ENCODE measurements around the gene ARGFX.

ARGFX gene

GRCh38 chr3:121567649-121568048 is at the start of gene ARGFX:
Gene ARGFX, plus strand, starts transcription at chr3:121567949. Its CDS starts 2,765 bp downstream, at chr3:121570714.
- Histone ChIP-seq H3K4me3 (ENCODE audit: low read depth, low read length) (no peak within 1 kb of the TSS), H2AFZ (ENCODE audit: low read length, unreplicated experiment) (no peak within 1 kb of the TSS), H3K4me1 (ENCODE audit: control insufficient read depth, insufficient read depth, low read length, unreplicated experiment) (no peaks in the 10 kb centered on the region), H3K27me3 (ENCODE audit: insufficient read depth, low read length) (no peaks in the 10 kb centered on the region), H3K79me2 (ENCODE audit: control insufficient read depth, insufficient read depth, low read length, unreplicated experiment) (no peaks in the 10 kb centered on the region), H3K27ac (ENCODE audit: low read depth, low read length) (no peak within 1 kb of the TSS), H3K36me3 (ENCODE audit: insufficient read depth, low read length) (no peaks in the 10 kb centered on the region)

GRCh38 chr3:121517953-121518655 is 49.6 kb upstream of the ARGFX start:
- H3K36me3 ChIP-seq (ENCODE audit: insufficient read depth, low read length), result peaks cover 23% of the 10 kb centered on the region

GRCh38 chr3:121520510-121520909 is 47.2 kb upstream of the ARGFX start:
- H3K36me3 ChIP-seq (ENCODE audit: insufficient read depth, low read length), result peaks cover 23% of the 10 kb centered on the region
- no peaks in the 10 kb centered on the region for H3K27me3 ChIP-seq (ENCODE audit: insufficient read depth, low read length)
- no peak overlapping the region for H2AFZ ChIP-seq (ENCODE audit: low read length, unreplicated experiment)
- H3K27ac ChIP-seq (ENCODE audit: low read depth, low read length), result no peak overlapping the region
- peaks cover 11% of the 10 kb centered on the region for H3K4me1 ChIP-seq (ENCODE audit: control insufficient read depth, insufficient read depth, low read length, unreplicated experiment)
- no peak overlapping the region for H3K4me3 ChIP-seq (ENCODE audit: low read depth, low read length)
- H3K79me2 ChIP-seq (ENCODE audit: control insufficient read depth, insufficient read depth, low read length, unreplicated experiment), result no peaks in the 10 kb centered on the region

More at GRCh38 chr3:121517953-121518655, 49.6 kb upstream of the ARGFX start:
- Histone ChIP-seq H3K4me1 (ENCODE audit: control insufficient read depth, insufficient read depth, low read length, unreplicated experiment) (peaks cover 11% of the 10 kb centered on the region), H3K27ac (ENCODE audit: low read depth, low read length) (peak overlapping the region; percentile 3; the same call in 1 of the 2 replicates), H3K27me3 (ENCODE audit: insufficient read depth, low read length) (no peaks in the 10 kb centered on the region), H2AFZ (ENCODE audit: low read length, unreplicated experiment) (peak overlapping the region; percentile 59), H3K4me3 (ENCODE audit: low read depth, low read length) (no peak overlapping the region), H3K79me2 (ENCODE audit: control insufficient read depth, insufficient read depth, low read length, unreplicated experiment) (no peaks in the 10 kb centered on the region)

GRCh38 chr3:121529308-121529707 is 38.4 kb upstream of the ARGFX start:
- no peak overlapping the region for H3K4me3 ChIP-seq (ENCODE audit: low read depth, low read length)
- H3K27me3 ChIP-seq (ENCODE audit: insufficient read depth, low read length), result no peaks in the 10 kb centered on the region
- peaks cover 14% of the 10 kb centered on the region for H3K36me3 ChIP-seq (ENCODE audit: insufficient read depth, low read length)
- no peak overlapping the region for H3K27ac ChIP-seq (ENCODE audit: low read depth, low read length)
- H2AFZ ChIP-seq (ENCODE audit: low read length, unreplicated experiment), result peak overlapping the region; percentile 62
- H3K4me1 ChIP-seq (ENCODE audit: control insufficient read depth, insufficient read depth, low read length, unreplicated experiment), result no peaks in the 10 kb centered on the region
- no peaks in the 10 kb centered on the region for H3K79me2 ChIP-seq (ENCODE audit: control insufficient read depth, insufficient read depth, low read length, unreplicated experiment)

- no peak overlapping the region for H3K27ac ChIP-seq (ENCODE audit: low read depth, low read length)
- H3K27me3 ChIP-seq (ENCODE audit: insufficient read depth, low read length), result no peaks in the 10 kb centered on the region
- H3K36me3 ChIP-seq (ENCODE audit: insufficient read depth, low read length), result peaks cover 16% of the 10 kb centered on the region
- no peaks in the 10 kb centered on the region for H3K4me1 ChIP-seq (ENCODE audit: control insufficient read depth, insufficient read depth, low read length, unreplicated experiment)
- peak overlapping the region; percentile 7 for H2AFZ ChIP-seq (ENCODE audit: low read length, unreplicated experiment)
- no peaks in the 10 kb centered on the region for H3K79me2 ChIP-seq (ENCODE audit: control insufficient read depth, insufficient read depth, low read length, unreplicated experiment)
- H3K4me3 ChIP-seq (ENCODE audit: low read depth, low read length), result no peak overlapping the region
These were observed 36.5 kb upstream of the ARGFX start for GRCh38 chr3:121531269-121531668.

- H3K4me1 ChIP-seq (ENCODE audit: control insufficient read depth, insufficient read depth, low read length, unreplicated experiment), result no peaks in the 10 kb centered on the region
- H3K36me3 ChIP-seq (ENCODE audit: insufficient read depth, low read length), result peaks cover 5% of the 10 kb centered on the region
- peaks cover 41% of the 10 kb centered on the region for H3K79me2 ChIP-seq (ENCODE audit: control insufficient read depth, insufficient read depth, low read length, unreplicated experiment)
- no peak overlapping the region for H3K27ac ChIP-seq (ENCODE audit: low read depth, low read length)
- H3K27me3 ChIP-seq (ENCODE audit: insufficient read depth, low read length), result no peaks in the 10 kb centered on the region
- no peak overlapping the region for H2AFZ ChIP-seq (ENCODE audit: low read length, unreplicated experiment)
- H3K4me3 ChIP-seq (ENCODE audit: low read depth, low read length), result no peak overlapping the region
These were observed 24.8 kb upstream of the ARGFX start for GRCh38 chr3:121542924-121543323.

- Histone ChIP-seq H3K79me2 (ENCODE audit: control insufficient read depth, insufficient read depth, low read length, unreplicated experiment) (peaks cover 36% of the 10 kb centered on the region), H3K4me1 (ENCODE audit: control insufficient read depth, insufficient read depth, low read length, unreplicated experiment) (no peaks in the 10 kb centered on the region), H3K36me3 (ENCODE audit: insufficient read depth, low read length) (no peaks in the 10 kb centered on the region), H3K4me3 (ENCODE audit: low read depth, low read length) (peak overlapping the region; percentile 90), H3K27me3 (ENCODE audit: insufficient read depth, low read length) (no peaks in the 10 kb centered on the region), H2AFZ (ENCODE audit: low read length, unreplicated experiment) (peak overlapping the region; percentile 63), H3K27ac (ENCODE audit: low read depth, low read length) (peak overlapping the region; percentile 31; the same call in 1 of the 2 replicates)
These were observed 22.6 kb upstream of the ARGFX start for GRCh38 chr3:121545049-121545573.

GRCh38 chr3:121545574-121546455 is 21.9 kb upstream of the ARGFX start, which contains the start of gene POLQ:
Gene POLQ, minus strand, starts transcription at chr3:121545988. Its CDS starts 111 bp downstream, at chr3:121545877.
- Histone ChIP-seq H3K4me3 (ENCODE audit: low read depth, low read length) (peak within 1 kb of the TSS; percentile 90), H3K27ac (ENCODE audit: low read depth, low read length) (peak within 1 kb of the TSS; percentile 40), H3K79me2 (ENCODE audit: control insufficient read depth, insufficient read depth, low read length, unreplicated experiment) (peaks cover 36% of the 10 kb centered on the region), H3K27me3 (ENCODE audit: insufficient read depth, low read length) (no peaks in the 10 kb centered on the region), H3K36me3 (ENCODE audit: insufficient read depth, low read length) (no peaks in the 10 kb centered on the region), H3K4me1 (ENCODE audit: control insufficient read depth, insufficient read depth, low read length, unreplicated experiment) (no peaks in the 10 kb centered on the region), H2AFZ (ENCODE audit: low read length, unreplicated experiment) (peak within 1 kb of the TSS; percentile 100)

- Histone ChIP-seq H3K27me3 (ENCODE audit: insufficient read depth, low read length) (no peaks in the 10 kb centered on the region), H3K4me1 (ENCODE audit: control insufficient read depth, insufficient read depth, low read length, unreplicated experiment) (no peaks in the 10 kb centered on the region), H3K36me3 (ENCODE audit: insufficient read depth, low read length) (no peaks in the 10 kb centered on the region), H3K27ac (ENCODE audit: low read depth, low read length) (no peak overlapping the region), H3K79me2 (ENCODE audit: control insufficient read depth, insufficient read depth, low read length, unreplicated experiment) (no peaks in the 10 kb centered on the region), H2AFZ (ENCODE audit: low read length, unreplicated experiment) (peak overlapping the region; percentile 82), H3K4me3 (ENCODE audit: low read depth, low read length) (0 out of 2 replicates have a peak overlapping the region, but pooled peaks have one; percentile 5)
These were observed 15.4 kb upstream of the ARGFX start for GRCh38 chr3:121552379-121552778.

GRCh38 chr3:121552797-121553196 is 15.0 kb upstream of the ARGFX start:
- no peaks in the 10 kb centered on the region for H3K36me3 ChIP-seq (ENCODE audit: insufficient read depth, low read length)
- H3K27me3 ChIP-seq (ENCODE audit: insufficient read depth, low read length), result no peaks in the 10 kb centered on the region
- H3K4me3 ChIP-seq (ENCODE audit: low read depth, low read length), result no peak overlapping the region
- no peak overlapping the region for H3K27ac ChIP-seq (ENCODE audit: low read depth, low read length)
- no peaks in the 10 kb centered on the region for H3K4me1 ChIP-seq (ENCODE audit: control insufficient read depth, insufficient read depth, low read length, unreplicated experiment)
- peak overlapping the region; percentile 82 for H2AFZ ChIP-seq (ENCODE audit: low read length, unreplicated experiment)
- no peaks in the 10 kb centered on the region for H3K79me2 ChIP-seq (ENCODE audit: control insufficient read depth, insufficient read depth, low read length, unreplicated experiment)
